Mesodermal cell (in vitro differentiated cells): ENCODE results near the gene RBP3. TPM values are rescaled to one million over a fixed set of nuclear protein-coding genes. Genes with fewer than 3 reads are reported as not detected.
A peak's percentile ranks its signal among the peaks of the same experiment; 100 is the strongest.

Experiments
- H3K27ac ChIP-seq: 2 replicates; pipeline ENCODE4 v1.7.0; 2013; ENCODE audit warnings: mild to moderate bottlenecking, low read depth, low read length, moderate library complexity; ENCODE audit not compliant: severe bottlenecking
- H3K36me3 ChIP-seq: 2 replicates; pipeline ENCODE4 v1.7.1; 2013; ENCODE audit warnings: mild to moderate bottlenecking, low read length, moderate library complexity; ENCODE audit not compliant: control insufficient read depth, insufficient read depth
- H3K4me1 ChIP-seq: one replicate; pipeline ENCODE4 v1.7.1; 2013; ENCODE audit warnings: mild to moderate bottlenecking, low read length; ENCODE audit not compliant: insufficient read depth, control insufficient read depth, poor library complexity, severe bottlenecking
- H3K4me3 ChIP-seq: 2 replicates; pipeline ENCODE4 v1.7.0; 2013; ENCODE audit warnings: low read length, control low read depth, mild to moderate bottlenecking; ENCODE audit not compliant: insufficient read depth, poor library complexity, severe bottlenecking; ENCODE audit errors: extremely low read depth
- H3K9me3 ChIP-seq: 2 replicates; pipeline ENCODE4 v1.7.1; 2013; ENCODE audit warnings: mild to moderate bottlenecking, low read length, moderate library complexity; ENCODE audit not compliant: control insufficient read depth
- WGBS, 2 experiments: methylation state at CpG; one replicate each; pipeline ENCODE4 v1.1.5; 2013; ENCODE audit warnings: missing lambda C conversion rate in 2 of 2; ENCODE audit not compliant: insufficient coverage in 2 of 2; 5-methylcytosine and 5-hydroxymethylcytosine counted together
- polyA plus RNA-seq, 2 experiments: library from polyadenylated mRNA; stranded (reverse); fragments of 50-300 nt; gene quantifications; one replicate each; pipeline ENCODE4 v1.2.3, GENCODE V29; 2013

The RBP3 gene
- polyA plus RNA-seq (2013, experiment 1 of 2), result not detected
- polyA plus RNA-seq (2013, experiment 2 of 2), result not detected

- Histone ChIP-seq H3K4me3 (no peak within 1 kb of the TSS), H3K4me1 (no peaks in the 10 kb centered on the region), H3K36me3 (no peaks in the 10 kb centered on the region), H3K9me3 (no peaks in the 10 kb centered on the region), H3K27ac (no peak within 1 kb of the TSS)
- WGBS, 2 experiments, result 87 to 88% methylated on average over 4 to 5 of the region's 5 CpGs
These were observed at the start of gene RBP3 for GRCh38 chr10:47348138-47348651. Gene RBP3, plus strand, starts transcription at chr10:47348363. Its CDS starts 122 bp downstream, at chr10:47348485.

GRCh38 chr10:47298715-47299114 lies 49.4 kb upstream of the RBP3 start:
- no peak overlapping the region for H3K27ac ChIP-seq
- H3K36me3 ChIP-seq, result no peaks in the 10 kb centered on the region
- no peak overlapping the region for H3K4me3 ChIP-seq
- 80 to 100% methylated on average over 1 of the region's 1 CpG for WGBS, 2 experiments
- no peaks in the 10 kb centered on the region for H3K9me3 ChIP-seq
- H3K4me1 ChIP-seq, result no peaks in the 10 kb centered on the region

DNA sequence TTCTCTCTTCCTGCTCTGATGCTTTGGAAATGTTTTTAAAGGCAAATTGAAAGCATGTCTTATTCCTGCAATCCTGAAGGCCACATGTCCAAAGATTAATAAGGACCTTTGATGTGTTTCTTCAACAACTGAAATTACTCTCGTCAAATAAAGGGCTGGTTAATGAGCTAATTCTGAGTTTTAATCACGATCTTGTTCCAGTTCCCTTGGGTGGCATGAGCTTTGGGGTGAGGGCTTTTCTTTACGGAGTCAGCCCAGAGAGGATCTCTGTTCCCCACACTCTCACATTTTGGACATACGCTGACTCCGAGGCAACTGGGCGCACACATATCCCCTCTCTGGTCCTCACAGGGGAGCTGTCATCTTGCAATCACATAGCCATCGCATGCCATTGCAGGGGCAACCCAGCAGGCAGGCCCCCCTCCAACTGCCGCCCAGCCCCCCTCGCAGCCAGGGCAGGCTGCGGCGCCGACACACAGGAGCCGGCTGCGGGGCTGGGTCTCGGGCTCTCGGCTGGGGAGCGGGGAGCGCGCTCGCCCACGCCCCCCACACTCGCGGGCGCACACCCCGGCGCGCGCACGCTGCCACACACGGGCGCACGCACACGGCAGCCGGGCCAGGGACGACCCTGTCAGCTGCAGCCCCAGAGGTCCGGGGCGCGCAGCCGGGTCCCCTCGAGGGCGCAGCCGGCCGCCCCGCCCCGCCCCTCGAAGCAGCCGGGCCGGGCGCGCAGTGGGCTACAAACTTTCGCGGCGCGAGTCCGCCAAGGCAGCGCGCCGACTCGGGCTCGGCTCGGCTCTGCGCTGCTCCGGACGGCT lies 48.3 kb upstream of the RBP3 start, which contains the start of gene GDF10:
TSS of gene GDF10 (plus strand) at position 587 of the 818 bp plus-strand sequence. CDS start 455 bp downstream, outside the sequence.
- Histone ChIP-seq H3K4me3 (peak within 1 kb of the TSS; percentile 40), H3K27ac (no peak within 1 kb of the TSS), H3K9me3 (no peaks in the 10 kb centered on the region), H3K4me1 (no peaks in the 10 kb centered on the region), H3K36me3 (no peaks in the 10 kb centered on the region)
- WGBS, 2 experiments, result 6% methylated on average over 41 to 46 of the region's 64 CpGs

DNA sequence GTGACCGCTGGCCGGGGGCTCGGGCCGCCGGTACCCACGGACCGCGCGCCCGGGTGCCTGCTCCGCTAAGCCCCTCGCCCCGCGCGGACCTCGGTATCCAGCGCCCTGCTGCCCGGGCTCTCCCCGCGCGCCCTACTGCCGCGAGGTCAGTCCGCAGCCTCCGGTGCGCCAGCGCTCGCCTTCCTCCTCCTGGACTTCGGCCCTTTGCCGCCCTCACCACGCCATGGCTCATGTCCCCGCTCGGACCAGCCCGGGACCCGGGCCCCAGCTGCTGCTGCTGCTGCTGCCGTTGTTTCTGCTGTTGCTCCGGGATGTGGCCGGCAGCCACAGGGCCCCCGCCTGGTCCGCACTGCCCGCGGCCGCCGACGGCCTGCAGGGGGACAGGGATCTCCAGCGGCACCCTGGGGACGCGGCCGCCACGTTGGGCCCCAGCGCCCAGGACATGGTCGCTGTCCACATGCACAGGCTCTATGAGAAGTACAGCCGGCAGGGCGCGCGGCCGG lies 47.7 kb upstream of the RBP3 start:
- Histone ChIP-seq H3K9me3 (no peaks in the 10 kb centered on the region), H3K27ac (no peak overlapping the region), H3K36me3 (no peaks in the 10 kb centered on the region), H3K4me3 (peak overlapping the region; percentile 40), H3K4me1 (no peaks in the 10 kb centered on the region)
- 2 to 5% methylated on average over 44 to 48 of the region's 57 CpGs for WGBS, 2 experiments

GRCh38 chr10:47301833-47302232 lies 46.3 kb upstream of the RBP3 start:
- H3K4me3 ChIP-seq, result no peak overlapping the region
- no peaks in the 10 kb centered on the region for H3K9me3 ChIP-seq
- no peak overlapping the region for H3K27ac ChIP-seq
- 80 to 92% methylated on average over 1 of the region's 2 CpGs for WGBS, 2 experiments
- no peaks in the 10 kb centered on the region for H3K36me3 ChIP-seq
- no peaks in the 10 kb centered on the region for H3K4me1 ChIP-seq

DNA sequence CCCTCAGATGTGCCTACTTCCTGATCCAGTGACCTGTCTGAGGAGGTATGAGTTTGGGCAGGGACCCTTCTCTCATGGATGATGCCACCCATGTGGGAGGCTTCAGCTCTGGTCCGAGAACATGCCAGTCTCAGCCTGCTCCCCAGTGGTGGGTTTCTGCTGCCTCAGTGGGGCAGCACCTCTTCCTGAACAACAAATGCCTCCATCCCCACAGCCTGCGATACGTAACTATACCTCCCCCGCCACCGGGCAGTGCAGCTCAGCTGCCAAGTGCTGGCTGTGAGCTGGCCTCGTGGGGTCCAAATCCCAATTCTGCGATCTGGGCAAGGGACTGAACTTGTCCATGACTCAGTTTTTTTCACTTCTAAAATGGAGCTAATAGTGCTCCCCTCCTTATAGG lies 45.1 kb upstream of the RBP3 start:
- H3K9me3 ChIP-seq, result no peaks in the 10 kb centered on the region
- H3K4me3 ChIP-seq, result no peak overlapping the region
- 91 to 94% methylated on average over 5 to 7 of the region's 7 CpGs for WGBS, 2 experiments
- H3K27ac ChIP-seq, result no peak overlapping the region
- H3K4me1 ChIP-seq, result no peaks in the 10 kb centered on the region
- H3K36me3 ChIP-seq, result no peaks in the 10 kb centered on the region

DNA sequence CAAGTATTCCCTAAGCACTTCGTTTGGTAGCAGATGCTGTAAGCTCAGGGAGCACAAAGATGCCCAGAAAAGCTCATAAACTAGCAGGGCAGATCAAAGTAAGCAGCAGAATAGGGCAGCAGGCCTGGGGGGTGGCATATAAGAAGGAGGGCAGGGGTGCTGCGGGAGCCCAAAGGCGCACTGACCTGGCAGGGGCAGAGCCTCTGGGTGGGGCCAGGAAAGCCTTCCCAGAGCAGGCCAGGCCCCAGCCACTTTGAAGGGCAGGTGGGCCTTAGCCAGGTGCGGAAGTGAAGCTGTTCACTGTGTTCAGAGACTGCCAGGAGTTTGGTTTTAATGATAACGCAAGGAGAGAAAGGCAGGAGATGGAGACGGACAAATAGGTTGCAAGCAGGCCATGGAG lies 44.3 kb upstream of the RBP3 start:
- Histone ChIP-seq H3K4me3 (no peak overlapping the region), H3K36me3 (no peaks in the 10 kb centered on the region), H3K27ac (no peak overlapping the region), H3K9me3 (no peaks in the 10 kb centered on the region), H3K4me1 (no peaks in the 10 kb centered on the region)
- 85 to 90% methylated on average over 5 to 6 of the region's 6 CpGs for WGBS, 2 experiments

- no peaks in the 10 kb centered on the region for H3K4me1 ChIP-seq
- H3K4me3 ChIP-seq, result no peak overlapping the region
- no peak overlapping the region for H3K27ac ChIP-seq
- no peaks in the 10 kb centered on the region for H3K9me3 ChIP-seq
- 73 to 86% methylated on average over 1 of the region's 2 CpGs for WGBS, 2 experiments
- no peaks in the 10 kb centered on the region for H3K36me3 ChIP-seq
These were observed 42.6 kb upstream of the RBP3 start for GRCh38 chr10:47305566-47305965.

DNA sequence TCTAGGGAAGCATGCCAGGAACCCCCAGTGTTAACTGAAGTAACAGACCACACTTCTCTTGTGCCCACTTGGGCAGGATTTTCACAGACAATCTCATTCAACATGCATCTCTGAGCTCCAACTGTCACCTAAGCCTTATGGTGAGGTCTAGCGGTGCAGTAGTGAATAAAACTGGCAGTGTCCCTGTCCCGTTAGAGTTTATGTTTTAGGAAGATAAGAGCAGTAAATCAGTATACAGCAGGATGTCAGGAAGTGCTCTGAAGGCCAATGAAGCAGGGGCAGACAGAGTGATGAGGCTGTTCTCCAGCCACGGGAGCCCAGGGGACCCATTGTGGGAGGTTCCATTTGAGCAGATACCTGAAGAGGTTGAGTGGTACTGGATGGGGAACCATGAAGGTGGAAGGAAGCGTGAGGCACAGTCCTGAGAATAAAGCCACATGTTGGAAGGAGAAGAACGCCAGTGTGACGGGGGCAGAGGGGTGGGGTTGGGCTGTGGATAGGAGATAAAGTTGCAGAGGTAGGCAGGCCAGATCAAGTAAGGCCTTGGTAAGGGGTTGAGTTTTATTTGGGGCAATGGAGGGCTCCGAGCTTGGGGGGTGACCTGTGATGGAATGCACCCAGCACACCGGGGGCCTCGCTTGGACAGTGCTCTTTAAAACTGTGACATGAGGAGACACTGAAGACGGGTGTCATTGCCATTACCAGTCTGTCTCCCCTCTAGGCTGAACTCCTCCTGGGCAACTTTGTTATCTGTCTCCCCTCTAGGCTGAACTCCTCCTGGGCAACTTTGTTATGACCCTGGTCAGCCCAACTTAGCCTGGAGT lies 41.6 kb upstream of the RBP3 start:
- no peaks in the 10 kb centered on the region for H3K4me1 ChIP-seq
- H3K27ac ChIP-seq, result no peak overlapping the region
- WGBS, 2 experiments, result 89 to 94% methylated on average over 8 to 9 of the region's 10 CpGs
- no peaks in the 10 kb centered on the region for H3K36me3 ChIP-seq
- no peak overlapping the region for H3K4me3 ChIP-seq
- no peaks in the 10 kb centered on the region for H3K9me3 ChIP-seq

DNA sequence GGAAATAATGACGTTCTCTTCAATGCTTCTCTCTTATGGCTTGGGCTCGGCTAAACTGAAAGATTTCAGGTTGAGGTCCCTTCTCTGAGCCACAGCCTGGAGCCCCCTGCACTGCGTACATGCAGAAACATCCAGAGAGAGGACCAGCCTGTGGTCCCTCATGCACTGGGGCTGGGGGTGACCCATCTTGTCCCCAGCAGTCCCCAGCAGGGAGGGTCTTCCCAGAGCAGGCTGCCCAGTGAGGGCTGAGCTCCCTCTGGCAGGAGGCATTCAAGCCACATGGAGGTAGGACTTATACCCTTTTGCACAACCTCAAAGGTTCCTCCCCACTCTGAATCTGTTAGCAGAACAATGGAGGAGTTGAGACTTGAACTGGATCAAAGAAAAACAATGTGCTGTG lies 40.8 kb upstream of the RBP3 start:
- H3K36me3 ChIP-seq, result no peaks in the 10 kb centered on the region
- WGBS, 2 experiments, result 89% methylated on average over 3 of the region's 3 CpGs
- no peaks in the 10 kb centered on the region for H3K9me3 ChIP-seq
- H3K4me3 ChIP-seq, result no peak overlapping the region
- H3K27ac ChIP-seq, result no peak overlapping the region
- no peaks in the 10 kb centered on the region for H3K4me1 ChIP-seq
